ENCODE data around the gene ZNF740. TPM values are rescaled to one million over a fixed set of nuclear protein-coding genes. Genes with fewer than 3 reads are reported as not detected.
A peak's percentile ranks its signal among the peaks of the same experiment; 100 is the strongest.

ZNF740 gene
- total RNA-seq, 1 donor from 2014 or later = 16.6 TPM

DNA sequence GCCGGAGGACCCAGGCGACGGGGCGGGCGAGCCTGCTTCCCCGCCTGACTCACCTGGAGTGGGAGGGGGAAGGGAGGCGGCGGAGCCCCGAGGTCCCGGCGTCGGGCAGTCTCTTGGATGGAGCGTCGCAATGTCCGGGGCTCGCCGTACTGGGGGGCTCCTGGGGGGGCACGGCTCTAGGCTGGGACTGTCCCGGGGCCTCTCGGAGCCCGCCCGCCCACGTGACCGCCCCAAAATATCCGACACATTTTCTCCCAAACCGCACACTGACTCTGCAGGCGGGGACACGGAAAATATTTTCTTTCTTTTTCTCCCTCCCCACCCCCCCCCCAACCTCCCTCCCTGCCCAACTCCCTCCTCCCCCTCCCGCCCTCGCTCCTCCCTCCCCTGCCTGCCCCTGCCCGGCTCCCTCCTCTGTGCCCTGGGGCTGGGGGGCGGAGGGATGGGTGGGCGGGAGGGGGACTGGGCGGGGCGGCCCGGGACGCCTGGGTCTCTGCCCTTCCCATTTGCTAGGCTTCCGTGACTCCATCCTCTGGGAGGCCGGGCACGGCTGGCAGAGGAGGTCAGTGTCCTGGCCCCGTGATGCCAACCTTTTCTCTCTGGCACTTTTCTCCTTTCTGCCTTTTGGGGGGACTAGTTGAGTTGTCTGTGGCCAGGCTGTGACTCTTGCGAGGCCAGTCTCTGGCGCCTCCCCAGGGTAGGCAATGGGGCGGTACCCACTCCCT is 51.6 kb downstream of the ZNF740 start, which contains the start of gene RARG:
Gene RARG (minus strand): TSS at position 289 of the 725 bp plus-strand sequence. CDS start 4,664 bp downstream, outside the sequence.
- TF ChIP-seq, protein P1, sequence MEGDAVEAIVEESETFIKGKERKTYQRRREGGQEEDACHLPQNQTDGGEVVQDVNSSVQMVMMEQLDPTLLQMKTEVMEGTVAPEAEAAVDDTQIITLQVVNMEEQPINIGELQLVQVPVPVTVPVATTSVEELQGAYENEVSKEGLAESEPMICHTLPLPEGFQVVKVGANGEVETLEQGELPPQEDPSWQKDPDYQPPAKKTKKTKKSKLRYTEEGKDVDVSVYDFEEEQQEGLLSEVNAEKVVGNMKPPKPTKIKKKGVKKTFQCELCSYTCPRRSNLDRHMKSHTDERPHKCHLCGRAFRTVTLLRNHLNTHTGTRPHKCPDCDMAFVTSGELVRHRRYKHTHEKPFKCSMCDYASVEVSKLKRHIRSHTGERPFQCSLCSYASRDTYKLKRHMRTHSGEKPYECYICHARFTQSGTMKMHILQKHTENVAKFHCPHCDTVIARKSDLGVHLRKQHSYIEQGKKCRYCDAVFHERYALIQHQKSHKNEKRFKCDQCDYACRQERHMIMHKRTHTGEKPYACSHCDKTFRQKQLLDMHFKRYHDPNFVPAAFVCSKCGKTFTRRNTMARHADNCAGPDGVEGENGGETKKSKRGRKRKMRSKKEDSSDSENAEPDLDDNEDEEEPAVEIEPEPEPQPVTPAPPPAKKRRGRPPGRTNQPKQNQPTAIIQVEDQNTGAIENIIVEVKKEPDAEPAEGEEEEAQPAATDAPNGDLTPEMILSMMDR (IDR thresholded peaks at IDR 0.05; ENCODE audit: insufficient read depth, low read length, severe bottlenecking) = no peak
- FAIRE-seq = no peak
- H3K36me3 ChIP-seq (ENCODE audit: control insufficient read depth, insufficient read depth, low read length) = peaks cover 14% of the 10 kb centered on the region
- peak within 1 kb of the TSS; percentile 93 for H3K4me3 ChIP-seq (ENCODE audit: low read depth, low read length)
- H3K27me3 ChIP-seq (ENCODE audit: control insufficient read depth, insufficient read depth, low read length) = no peaks in the 10 kb centered on the region
- peak; percentile 68 for DNase-seq (ENCODE audit: low read depth)

DNA sequence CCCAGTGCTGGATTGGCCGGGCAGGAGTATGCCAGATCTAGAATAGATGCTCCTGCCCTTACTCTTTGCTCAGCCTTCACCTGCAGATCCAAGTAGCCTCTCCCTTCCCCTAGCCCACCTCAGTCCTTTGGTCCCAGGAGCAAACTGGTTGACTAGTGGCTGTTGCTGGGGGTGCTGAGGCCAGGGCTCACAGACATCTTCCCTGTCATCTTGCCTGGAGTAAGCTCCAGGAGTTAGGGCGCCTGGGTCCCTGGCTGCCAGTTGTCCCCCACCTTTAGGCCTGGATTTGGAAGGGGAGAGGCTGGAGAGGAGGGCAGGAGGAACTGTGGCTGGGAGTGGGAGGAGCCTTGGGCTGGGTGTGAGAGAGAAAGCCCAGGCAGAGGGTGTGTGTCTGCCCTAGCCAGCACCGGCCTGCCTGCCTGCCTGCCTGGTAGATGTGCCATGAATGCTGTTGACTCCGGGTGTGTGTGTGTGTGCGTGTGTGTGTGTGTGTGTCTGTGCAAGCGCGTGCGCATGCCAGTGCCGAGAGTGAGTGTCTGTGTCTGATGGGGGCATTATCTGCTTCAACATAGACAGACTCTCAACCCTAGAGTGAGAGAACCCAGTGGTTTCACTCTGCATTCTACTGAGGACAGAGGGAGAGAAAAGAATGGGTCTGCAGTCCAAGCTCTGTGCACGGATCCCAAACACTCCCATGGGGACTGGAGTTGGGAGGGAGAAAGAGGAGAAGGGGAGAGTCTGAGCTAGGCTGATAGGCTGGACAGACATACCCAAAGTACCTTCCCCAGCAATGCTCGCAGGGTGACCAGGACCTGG is 52.3 kb downstream of the ZNF740 start:
- Histone ChIP-seq H3K36me3 (ENCODE audit: control insufficient read depth, insufficient read depth, low read length) (peaks cover 10% of the 10 kb centered on the region), H3K27me3 (ENCODE audit: control insufficient read depth, insufficient read depth, low read length) (no peaks in the 10 kb centered on the region), H3K4me3 (ENCODE audit: low read depth, low read length) (peak overlapping the region; percentile 93)
- no peak for FAIRE-seq
- TF ChIP-seq, protein P1 (IDR thresholded peaks at IDR 0.05; ENCODE audit: insufficient read depth, low read length, severe bottlenecking) = no peak
- DNase-seq (ENCODE audit: low read depth) = peak; percentile 75

DNA sequence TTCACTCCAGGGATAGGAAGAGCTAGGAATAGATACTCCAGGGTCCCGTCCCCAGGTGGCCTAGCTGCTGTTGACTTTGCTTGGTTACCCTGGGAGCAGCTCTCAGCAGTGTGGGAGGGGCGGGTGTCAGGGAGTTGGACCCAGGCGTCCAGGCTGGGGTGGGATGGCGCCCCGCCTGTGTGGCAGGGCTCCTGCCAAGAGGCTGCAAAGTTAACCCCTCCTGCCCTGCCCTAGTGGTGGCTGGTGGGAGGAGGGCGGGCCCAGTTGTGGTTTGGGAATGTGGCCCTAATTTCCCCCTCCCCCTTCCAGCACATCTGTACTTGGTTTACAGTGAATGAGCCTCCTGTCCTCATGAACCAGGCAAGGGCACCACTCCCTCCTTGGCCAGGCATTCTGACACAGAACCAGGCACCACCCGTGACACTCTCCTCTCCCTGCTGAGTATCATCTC is 53.2 kb downstream of the ZNF740 start:
- no peak for FAIRE-seq
- H3K4me3 ChIP-seq (ENCODE audit: low read depth, low read length) = no peak overlapping the region
- TF ChIP-seq, protein P1 (IDR thresholded peaks at IDR 0.05; ENCODE audit: insufficient read depth, low read length, severe bottlenecking) = no peak

DNA sequence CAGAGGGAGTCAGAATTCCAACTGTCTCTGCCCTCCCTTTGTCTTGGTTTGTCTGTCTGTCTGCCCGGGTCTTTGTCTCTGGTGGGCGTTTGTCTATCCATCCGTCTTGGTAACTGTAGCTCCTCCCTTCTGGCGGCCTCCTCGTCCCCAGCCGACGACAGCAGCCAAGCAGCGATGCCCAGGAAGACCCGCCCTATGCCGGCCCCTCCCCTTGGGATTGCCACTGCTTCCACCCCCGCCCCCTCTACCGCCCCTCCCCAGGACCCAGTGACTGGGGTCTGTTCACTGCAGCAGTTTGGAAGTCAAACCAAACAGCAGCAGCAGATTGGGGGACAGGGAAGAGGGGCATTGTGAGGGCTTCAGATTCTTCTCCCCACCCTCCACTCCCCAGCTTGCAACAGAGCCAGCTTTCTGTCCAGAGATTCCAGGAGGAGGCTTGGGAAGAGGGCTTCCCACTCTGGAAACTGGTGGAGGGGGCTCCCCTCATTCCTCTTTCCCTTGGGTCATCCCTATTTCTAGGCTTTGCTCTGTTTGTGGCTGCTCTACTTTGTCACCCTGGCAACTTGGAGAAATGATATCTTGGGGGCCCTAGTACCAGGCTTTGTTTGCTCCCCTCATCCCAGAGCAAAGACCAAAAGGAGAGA is 53.9 kb downstream of the ZNF740 start:
- Histone ChIP-seq H3K36me3 (ENCODE audit: control insufficient read depth, insufficient read depth, low read length) (peaks cover 6% of the 10 kb centered on the region), H3K4me3 (ENCODE audit: low read depth, low read length) (no peak overlapping the region), H3K27me3 (ENCODE audit: control insufficient read depth, insufficient read depth, low read length) (no peaks in the 10 kb centered on the region)
- FAIRE-seq = no peak
- TF ChIP-seq, protein P1 (IDR thresholded peaks at IDR 0.05; ENCODE audit: insufficient read depth, low read length, severe bottlenecking) = no peak
- no peak for DNase-seq (ENCODE audit: low read depth)

More for the DNA sequence above, 53.2 kb downstream of the ZNF740 start:
- Histone ChIP-seq H3K27me3 (ENCODE audit: control insufficient read depth, insufficient read depth, low read length) (no peaks in the 10 kb centered on the region), H3K36me3 (ENCODE audit: control insufficient read depth, insufficient read depth, low read length) (peaks cover 10% of the 10 kb centered on the region)
- no peak for DNase-seq (ENCODE audit: low read depth)

DNA sequence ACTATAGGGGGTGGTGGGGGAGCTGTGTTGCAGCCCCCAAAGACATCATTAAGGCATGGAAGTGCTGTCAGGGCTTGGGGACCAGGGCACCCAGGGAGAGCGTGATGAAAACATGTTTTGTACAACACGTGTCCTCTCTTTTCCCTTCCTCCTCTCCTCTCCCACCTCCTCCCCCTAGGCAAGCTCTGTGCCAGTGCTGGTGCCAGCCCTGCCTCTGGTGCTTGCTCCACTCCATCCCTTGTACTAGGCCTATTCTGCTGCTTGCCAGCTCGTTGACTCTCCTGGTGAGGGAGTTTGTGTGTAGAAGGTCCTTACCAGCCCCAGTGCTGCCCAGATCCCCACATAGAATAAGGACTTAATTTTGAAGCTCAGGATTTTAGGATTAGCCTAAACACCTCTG is 54.6 kb downstream of the ZNF740 start:
- DNase-seq (ENCODE audit: low read depth) = no peak

More for the DNA sequence above, 54.6 kb downstream of the ZNF740 start:
- TF ChIP-seq, protein P1 (IDR thresholded peaks at IDR 0.05; ENCODE audit: insufficient read depth, low read length, severe bottlenecking) = no peak
- Histone ChIP-seq H3K4me3 (ENCODE audit: low read depth, low read length) (no peak overlapping the region), H3K36me3 (ENCODE audit: control insufficient read depth, insufficient read depth, low read length) (peaks cover 1% of the 10 kb centered on the region), H3K27me3 (ENCODE audit: control insufficient read depth, insufficient read depth, low read length) (no peaks in the 10 kb centered on the region)
- FAIRE-seq = no peak

All from bronchial epithelial cell (primary cell).